GM18508 (cell line): Measurements from ENCODE around the gene DGKZ.

Source experiments
- ATAC-seq: cut with Tn5 transposase; IDR thresholded peaks from one replicate; pipeline ENCODE4 v1.9.1; 2021; ENCODE audit warnings: moderate number of reproducible peaks; ENCODE audit not compliant: insufficient read depth, unreplicated experiment

DGKZ gene

GRCh38 chr11:46322759-46323158 lies 24.5 kb upstream of the DGKZ start:
- ATAC-seq, result no peak

- ATAC-seq, result no peak
These were observed 20.3 kb upstream of the DGKZ start for GRCh38 chr11:46326813-46327416.

- no peak for ATAC-seq
These were observed 19.4 kb upstream of the DGKZ start for GRCh38 chr11:46327829-46328228.

- no peak for ATAC-seq
These were observed 17.1 kb upstream of the DGKZ start for GRCh38 chr11:46330154-46330553.

- no peak for ATAC-seq
These were observed 16.5 kb upstream of the DGKZ start for GRCh38 chr11:46330563-46331281.

- ATAC-seq, result no peak
These were observed 15.8 kb upstream of the DGKZ start for GRCh38 chr11:46331282-46331984.

GRCh38 chr11:46332093-46332567 lies 15.1 kb upstream of the DGKZ start:
- no peak for ATAC-seq

GRCh38 chr11:46332568-46333393 lies 14.5 kb upstream of the DGKZ start:
- no peak for ATAC-seq

- no peak for ATAC-seq
These were observed 13.8 kb upstream of the DGKZ start for GRCh38 chr11:46333394-46333947.

- no peak for ATAC-seq
These were observed 13.1 kb upstream of the DGKZ start for GRCh38 chr11:46334211-46334610.

GRCh38 chr11:46335271-46335670 lies 12.0 kb upstream of the DGKZ start:
- ATAC-seq, result no peak

GRCh38 chr11:46335890-46336562 lies 11.2 kb upstream of the DGKZ start:
- ATAC-seq, result no peak

GRCh38 chr11:46336563-46337180 lies 10.6 kb upstream of the DGKZ start:
- ATAC-seq, result no peak

- no peak for ATAC-seq
These were observed 9.5 kb upstream of the DGKZ start for GRCh38 chr11:46337626-46338345.

- no peak for ATAC-seq
These were observed 8.7 kb upstream of the DGKZ start for GRCh38 chr11:46338636-46338987.

- ATAC-seq, result no peak
These were observed 8.1 kb upstream of the DGKZ start for GRCh38 chr11:46338988-46339666.

- ATAC-seq, result no peak
These were observed 7.4 kb upstream of the DGKZ start for GRCh38 chr11:46339816-46340215.

GRCh38 chr11:46341454-46341853 lies 5.8 kb upstream of the DGKZ start:
- no peak for ATAC-seq
